HS-27A (cell line): ENCODE measurements around the gene CMIP.
A peak's percentile ranks its signal among the peaks of the same experiment; 100 is the strongest.
"Not testable (repeated sequence)": the region's sequence is repeated elsewhere in the genome, so short reads cannot be mapped to it uniquely, and the experiment has no call there.

ENCODE experiments used
- DNase-seq: peaks from one replicate; pipeline ENCODE4 v3.0.0-alpha.2; 2012; ENCODE audit warnings: low read depth, missing footprints

The CMIP gene

GRCh38 chr16:81719993-81720392, 275.4 kb downstream of the CMIP start:
- no peak for DNase-seq

GRCh38 chr16:81720973-81721906, 276.6 kb downstream of the CMIP start:
- DNase-seq = no peak

- DNase-seq = peak; percentile 61
Observed at GRCh38 chr16:81723098-81723723, 278.6 kb downstream of the CMIP start.

- no peak for DNase-seq
Observed at GRCh38 chr16:81728435-81728834, 283.8 kb downstream of the CMIP start.

GRCh38 chr16:81729451-81729850, 284.8 kb downstream of the CMIP start:
- DNase-seq = no peak

GRCh38 chr16:81730090-81731051, 285.8 kb downstream of the CMIP start:
- no peak for DNase-seq

GRCh38 chr16:81731649-81732048, 287.0 kb downstream of the CMIP start:
- no peak for DNase-seq

GRCh38 chr16:81732699-81733098, 288.1 kb downstream of the CMIP start:
- DNase-seq = no peak

GRCh38 chr16:81733295-81733694, 288.7 kb downstream of the CMIP start:
- DNase-seq = no peak

- DNase-seq = no peak
Observed at GRCh38 chr16:81734632-81735434, 290.2 kb downstream of the CMIP start.

GRCh38 chr16:81737885-81738536, 293.4 kb downstream of the CMIP start:
- DNase-seq = no peak

- DNase-seq = no peak
Observed at GRCh38 chr16:81738783-81739496, 294.3 kb downstream of the CMIP start.

GRCh38 chr16:81739503-81739902, 294.9 kb downstream of the CMIP start:
- no peak for DNase-seq

- DNase-seq = no peak
Observed at GRCh38 chr16:81740169-81740568, 295.6 kb downstream of the CMIP start.

GRCh38 chr16:81741430-81741770, 296.8 kb downstream of the CMIP start:
- not testable (repeated sequence) for DNase-seq

- no peak for DNase-seq
Observed at GRCh38 chr16:81744385-81744784, 299.8 kb downstream of the CMIP start.

- no peak for DNase-seq
Observed at GRCh38 chr16:81744911-81745310, 300.3 kb downstream of the CMIP start.

- no peak for DNase-seq
Observed at GRCh38 chr16:81745704-81746558, 301.3 kb downstream of the CMIP start.

GRCh38 chr16:81746566-81746965, 302.0 kb downstream of the CMIP start:
- no peak for DNase-seq
